HepG2 (cell line): ENCODE results near the gene ANKRD11. TPM values are rescaled to one million over a fixed set of nuclear protein-coding genes. Genes with fewer than 3 reads are reported as not detected.
A peak's percentile ranks its signal among the peaks of the same experiment; 100 is the strongest.

Experiments
- BORCS8-MEF2B ChIP-seq: sonication (generic); formaldehyde crosslinking; IDR thresholded peaks from 2 replicates; pipeline ENCODE4 v1.8.0; 2022; ENCODE audit warnings: mild to moderate bottlenecking, missing genetic modification reagents
- CENPT ChIP-seq: sonication (generic); formaldehyde crosslinking; IDR thresholded peaks from 2 replicates; pipeline ENCODE4 v1.8.0; 2022; ENCODE audit warnings: low read depth, mild to moderate bottlenecking, moderate library complexity, missing genetic modification reagents
- CREB1 ChIP-seq, 2 experiments: fragments of 450-650 bp in 1 of 2; IDR thresholded peaks; 2 replicates each; pipeline ENCODE4 v1.6.1; 2016 to 2017; ENCODE audit warnings: control low read depth in 1 of 2, mild to moderate bottlenecking in 1 of 2, missing compliant biosample characterization in 1 of 2, missing genetic modification characterization in 1 of 2
- EZH2 ChIP-seq: conservative IDR thresholded peaks from 2 replicates; pipeline ENCODE4 v1.6.1; 2012; ENCODE audit warnings: mild to moderate bottlenecking, low read depth, low read length, moderate library complexity
- HNF4A ChIP-seq: sonication (generic); formaldehyde crosslinking; IDR thresholded peaks from 2 replicates; pipeline ENCODE4 v1.4.0; 2020; ENCODE audit warnings: missing genetic modification reagents
- HOMEZ ChIP-seq: IDR thresholded peaks from 2 replicates; pipeline ENCODE4 v1.6.1; 2016; ENCODE audit warnings: low read depth
- KDM3A ChIP-seq: IDR thresholded peaks from 2 replicates; pipeline ENCODE4 v1.6.1; 2018; ENCODE audit warnings: low read depth, missing compliant biosample characterization
- MLX ChIP-seq: IDR thresholded peaks from 2 replicates; pipeline ENCODE4 v1.6.1; 2016
- NCOR1 ChIP-seq: fragments of 200-600 bp; sonication (generic); IDR thresholded peaks from 2 replicates; pipeline ENCODE4 v1.7.0; 2017; ENCODE audit warnings: antibody characterized with exemption, low read length, borderline replicate concordance
- RFX3 ChIP-seq: IDR thresholded peaks from 2 replicates; pipeline ENCODE4 v1.6.1; 2016; ENCODE audit warnings: missing biosample characterization, missing genetic modification reagents
- RXRA ChIP-seq: sonication (generic); formaldehyde crosslinking; IDR thresholded peaks from 2 replicates; pipeline ENCODE4 v1.5.1; 2020; ENCODE audit warnings: missing genetic modification reagents
- ZFP36L1 ChIP-seq: sonication (generic); formaldehyde crosslinking; IDR thresholded peaks from 2 replicates; pipeline ENCODE4 v1.8.0; 2022; ENCODE audit warnings: mild to moderate bottlenecking, missing genetic modification reagents, moderate library complexity
- ZNF224 ChIP-seq: sonication (generic); formaldehyde crosslinking; IDR thresholded peaks from 2 replicates; pipeline ENCODE4 v1.5.0; 2020; ENCODE audit warnings: mild to moderate bottlenecking, missing genetic modification reagents
- ZNF24 ChIP-seq: fragments of 450-650 bp; IDR thresholded peaks from 2 replicates; pipeline ENCODE4 v1.6.1; 2017; ENCODE audit warnings: antibody characterized with exemption, mild to moderate bottlenecking
- ZNF646 ChIP-seq: sonication (generic); formaldehyde crosslinking; IDR thresholded peaks from 2 replicates; pipeline ENCODE4 v1.9.0; 2021; ENCODE audit warnings: mild to moderate bottlenecking, missing genetic modification reagents
- ZNF768 ChIP-seq: sonication (generic); formaldehyde crosslinking; IDR thresholded peaks from 2 replicates; pipeline ENCODE4 v1.4.0; 2020; ENCODE audit warnings: missing genetic modification reagents
- ZNF781 ChIP-seq: sonication (generic); formaldehyde crosslinking; IDR thresholded peaks from 2 replicates; pipeline ENCODE4 v1.5.1; 2020; ENCODE audit warnings: borderline replicate concordance, mild to moderate bottlenecking, missing genetic modification reagents; ENCODE audit errors: not compliant biosample characterization
- polyA plus RNA-seq, 8 experiments: library from polyadenylated mRNA; depleted of rRNA in 3 of 8; stranded (reverse) in 7 of 8; unstranded in 1 of 8; fragments of >200 nt; fragmentation: Illumina TruSeq in 4 of 8; extraction: Trizol in 4 of 8; gene quantifications; 2 replicates each; pipeline versions ENCODE4 v1.2.1 to v1.2.3, GENCODE V29; 2011 to 2016; ENCODE audit warnings: low read depth in 4 of 8, missing spikeins in 1 of 8, mixed read lengths in 1 of 8; ENCODE audit not compliant: insufficient read depth in 1 of 8
- total RNA-seq, 5 experiments: library from RNA; depleted of rRNA; stranded (reverse); fragments of >200 nt; fragmentation: Illumina TruSeq; extraction: Trizol; gene quantifications; 2 replicates each; pipeline ENCODE4 v1.2.3, GENCODE V29; 2016; ENCODE audit warnings: low read depth in 1 of 5
- TF ChIP-seq, protein P1 (sequence below): IDR thresholded peaks from 2 replicates; pipeline ENCODE4 v1.6.1; 2016; ENCODE audit warnings: missing genetic modification reagents, missing compliant biosample characterization

The ANKRD11 gene
- total and polyA plus RNA-seq, 2 of the 13 experiments (the other 11 are each of a cell fraction or from before 2014, with no cell fraction given) = 21.4 to 38.4 TPM

- TF ChIP-seq HOMEZ (CRISPR knock-in tag) = no peak
- no peak for TF ChIP-seq ZFP36L1 (CRISPR knock-in tag)
- no peak for TF ChIP-seq ZNF224 (CRISPR knock-in tag)
- 0 out of 2 replicates have a peak, but pooled peaks have one; percentile 56 for TF ChIP-seq BORCS8-MEF2B (CRISPR knock-in tag)
- no peak for TF ChIP-seq ZNF646 (CRISPR knock-in tag)
- no peak for TF ChIP-seq ZNF781 (CRISPR knock-in tag)
- no peak for TF ChIP-seq NCOR1
- no peak for TF ChIP-seq MLX (CRISPR knock-in tag)
- TF ChIP-seq, protein P1, sequence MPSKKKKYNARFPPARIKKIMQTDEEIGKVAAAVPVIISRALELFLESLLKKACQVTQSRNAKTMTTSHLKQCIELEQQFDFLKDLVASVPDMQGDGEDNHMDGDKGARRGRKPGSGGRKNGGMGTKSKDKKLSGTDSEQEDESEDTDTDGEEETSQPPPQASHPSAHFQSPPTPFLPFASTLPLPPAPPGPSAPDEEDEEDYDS = 0 out of 2 replicates have a peak, but pooled peaks have one; percentile 13
- TF ChIP-seq ZNF24 = no peak
- TF ChIP-seq RXRA = peak; percentile 33; the same call in 1 of the 2 replicates
- TF ChIP-seq KDM3A (CRISPR knock-in tag) = no peak
- TF ChIP-seq RFX3 (CRISPR knock-in tag) = no peak
- TF ChIP-seq ZNF768 (CRISPR knock-in tag) = no peak
- TF ChIP-seq CENPT (CRISPR knock-in tag) = peak; percentile 5; the same call in 1 of the 2 replicates
- TF ChIP-seq EZH2 = no peak
- TF ChIP-seq CREB1 (IDR thresholded peaks at IDR 0.05) = no peak
- no peak for TF ChIP-seq CREB1 (CRISPR knock-in tag; IDR thresholded peaks at IDR 0.05)
- no peak for TF ChIP-seq HNF4A (CRISPR knock-in tag)
These were observed 107.0 kb downstream of the ANKRD11 start (continued) for GRCh38 chr16:89383095-89384003.
